Hypothalamus (tissue), 51 donors: ENCODE results near the gene DYSF.
A peak's percentile ranks its signal among the peaks of the same experiment; 100 is the strongest.

Source experiments
- DNase-seq, 51 donors: peaks; one replicate each; lab custom pipeline; 2025; lab: John Stamatoyannopoulos, UW

The DYSF gene

DNA sequence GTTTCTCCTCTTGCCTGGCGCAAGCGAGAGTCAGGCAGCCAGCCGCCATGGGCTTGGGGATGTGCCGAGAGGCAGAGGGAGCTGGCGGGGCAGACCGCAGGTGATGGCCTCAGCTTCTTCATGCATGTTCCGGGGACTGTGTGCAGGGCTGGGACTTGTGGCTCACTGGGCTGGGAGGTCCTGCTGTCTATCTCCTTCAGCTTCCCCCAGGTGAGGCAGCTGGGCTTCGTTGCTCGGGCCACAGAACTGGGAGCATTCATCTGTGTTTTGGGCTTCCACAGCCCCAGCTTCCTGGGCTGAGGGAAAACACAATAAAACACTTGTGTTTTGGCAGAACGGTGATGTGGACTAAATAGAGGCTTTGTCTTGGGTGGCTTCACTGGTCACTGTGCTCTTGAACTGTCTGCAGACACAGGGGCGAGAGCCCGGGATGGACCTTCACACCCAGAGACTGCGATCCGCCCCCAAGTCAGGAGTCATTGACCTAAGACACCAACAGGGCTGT lies 93.5 kb downstream of the DYSF start:
- DNase-seq = peak in 10 of 51 donors; percentile 17 to 60 (median 31)

GRCh38 chr2:71547616-71548285 lies 94.4 kb downstream of the DYSF start:
- no peak for DNase-seq

- DNase-seq = peak in 49 of 51 donors; percentile 6 to 83 (median 52)
These were observed 95.5 kb downstream of the DYSF start for GRCh38 chr2:71548646-71549425.

GRCh38 chr2:71550801-71551630 lies 97.7 kb downstream of the DYSF start:
- no peak for DNase-seq

GRCh38 chr2:71551631-71551915 lies 98.2 kb downstream of the DYSF start:
- DNase-seq = no peak

- no peak for DNase-seq
These were observed 99.0 kb downstream of the DYSF start for GRCh38 chr2:71552356-71552755.

DNA sequence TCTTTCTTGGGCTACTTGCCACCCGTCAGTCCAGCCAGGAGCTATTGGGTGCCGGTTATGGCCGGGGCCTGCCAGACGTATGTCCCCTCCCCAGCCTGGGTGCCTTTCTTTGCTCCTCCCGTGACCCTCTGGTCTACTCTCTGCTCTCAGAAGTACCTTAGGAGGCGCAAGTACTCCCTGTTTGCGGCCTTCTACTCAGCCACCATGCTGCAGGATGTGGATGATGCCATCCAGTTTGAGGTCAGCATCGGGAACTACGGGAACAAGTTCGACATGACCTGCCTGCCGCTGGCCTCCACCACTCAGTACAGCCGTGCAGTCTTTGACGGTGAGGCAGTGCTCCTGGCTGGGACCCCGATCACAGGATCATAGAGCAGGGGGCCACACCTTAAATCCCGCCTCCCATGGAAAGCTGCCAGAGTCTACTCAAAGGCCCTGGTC lies 99.5 kb downstream of the DYSF start:
- DNase-seq = no peak

- DNase-seq = no peak
These were observed 100.8 kb downstream of the DYSF start for GRCh38 chr2:71554028-71554705.

DNA sequence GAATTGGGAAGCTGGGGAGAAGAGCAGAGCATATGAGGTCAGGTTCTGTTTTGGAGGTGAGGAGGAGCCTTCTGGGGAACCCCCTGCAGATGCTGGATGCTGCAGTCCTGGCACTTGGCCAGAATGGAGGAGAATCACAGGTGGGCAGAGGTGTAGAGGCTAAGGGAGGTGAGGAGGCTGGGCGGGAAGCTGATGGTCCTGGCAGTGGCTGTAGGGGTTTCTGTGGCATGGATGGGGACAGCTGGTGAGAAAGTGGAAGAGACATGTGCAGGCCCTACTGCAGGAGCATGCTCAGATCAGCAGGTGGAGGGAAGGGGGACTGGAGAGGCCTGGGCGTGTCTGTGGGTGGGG lies 101.3 kb downstream of the DYSF start:
- no peak for DNase-seq

DNA sequence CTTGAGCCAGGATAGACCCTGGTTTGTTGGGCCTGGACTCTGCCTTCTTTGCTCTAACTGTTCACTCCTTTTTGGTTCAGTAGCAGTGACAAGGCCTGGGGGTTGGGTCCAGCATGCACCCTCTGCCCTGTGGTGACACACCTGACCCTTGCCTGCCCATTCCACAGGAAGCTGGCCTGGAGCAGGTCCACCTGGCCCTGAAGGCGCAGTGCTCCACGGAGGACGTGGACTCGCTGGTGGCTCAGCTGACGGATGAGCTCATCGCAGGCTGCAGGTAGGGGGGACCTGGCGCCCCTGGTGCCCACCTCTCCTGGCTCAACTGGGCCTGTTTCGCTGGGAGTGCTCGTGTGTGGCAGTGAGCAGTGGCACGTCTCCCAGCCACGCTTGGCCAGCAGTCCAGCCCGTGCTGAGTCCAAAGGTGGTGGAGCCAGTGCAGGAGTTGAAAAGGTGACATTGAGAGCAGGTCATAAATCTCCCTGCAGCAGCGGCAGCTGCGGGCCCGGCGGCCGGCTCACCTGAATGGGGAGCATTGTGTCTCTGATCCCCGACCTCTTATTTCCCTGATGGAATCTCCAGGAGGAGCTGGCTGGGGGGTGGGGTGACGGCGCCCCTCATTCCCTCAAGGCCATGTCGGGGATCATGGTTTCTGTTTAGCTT lies 102.6 kb downstream of the DYSF start:
- no peak for DNase-seq

DNA sequence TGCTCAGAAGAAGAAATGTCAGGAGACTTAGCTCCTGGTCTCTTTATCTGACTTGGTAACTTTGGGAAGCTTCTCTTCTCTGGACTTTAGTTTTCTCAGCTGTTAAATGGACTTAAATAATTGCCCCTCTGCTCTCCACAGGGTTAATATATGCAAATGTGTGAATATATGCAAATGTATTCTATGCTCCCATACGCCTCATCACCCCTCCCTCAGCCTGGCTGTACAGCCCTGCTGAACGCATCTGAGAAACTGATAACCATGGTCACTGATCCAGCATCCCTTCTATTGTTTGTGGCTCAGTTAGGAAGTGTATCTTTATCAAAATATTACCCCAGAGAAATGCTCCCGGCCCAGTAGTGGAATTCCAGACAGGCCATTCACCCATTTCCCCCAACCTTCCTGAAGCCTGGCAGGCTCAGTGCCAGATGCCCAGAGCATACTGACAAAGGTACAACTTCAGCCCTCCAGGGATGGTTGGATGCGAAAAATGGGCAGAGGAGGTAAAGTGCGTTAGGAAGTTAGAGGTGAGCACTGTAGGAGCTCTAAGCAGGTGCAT lies 103.4 kb downstream of the DYSF start:
- DNase-seq = no peak

DNA sequence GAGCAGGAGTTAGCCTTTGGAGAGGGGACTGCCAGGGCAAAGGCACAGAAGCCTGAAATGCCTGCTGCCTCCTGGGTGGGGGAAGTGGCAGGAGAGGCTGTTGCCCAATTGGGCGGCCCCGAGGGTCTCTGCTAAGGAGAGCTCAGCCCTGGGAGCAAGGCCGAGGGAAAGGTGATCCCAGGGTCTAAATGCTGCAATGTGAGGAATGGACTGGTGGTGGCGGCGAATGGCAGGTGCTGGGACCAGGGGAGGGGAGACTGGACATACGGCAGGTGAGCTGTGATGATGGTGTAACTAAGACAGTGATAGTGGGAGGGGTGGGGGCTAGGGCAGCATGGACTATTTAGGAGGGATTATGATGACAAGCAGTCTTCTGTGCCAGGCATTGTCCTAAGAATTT lies 104.0 kb downstream of the DYSF start:
- DNase-seq = no peak

DNA sequence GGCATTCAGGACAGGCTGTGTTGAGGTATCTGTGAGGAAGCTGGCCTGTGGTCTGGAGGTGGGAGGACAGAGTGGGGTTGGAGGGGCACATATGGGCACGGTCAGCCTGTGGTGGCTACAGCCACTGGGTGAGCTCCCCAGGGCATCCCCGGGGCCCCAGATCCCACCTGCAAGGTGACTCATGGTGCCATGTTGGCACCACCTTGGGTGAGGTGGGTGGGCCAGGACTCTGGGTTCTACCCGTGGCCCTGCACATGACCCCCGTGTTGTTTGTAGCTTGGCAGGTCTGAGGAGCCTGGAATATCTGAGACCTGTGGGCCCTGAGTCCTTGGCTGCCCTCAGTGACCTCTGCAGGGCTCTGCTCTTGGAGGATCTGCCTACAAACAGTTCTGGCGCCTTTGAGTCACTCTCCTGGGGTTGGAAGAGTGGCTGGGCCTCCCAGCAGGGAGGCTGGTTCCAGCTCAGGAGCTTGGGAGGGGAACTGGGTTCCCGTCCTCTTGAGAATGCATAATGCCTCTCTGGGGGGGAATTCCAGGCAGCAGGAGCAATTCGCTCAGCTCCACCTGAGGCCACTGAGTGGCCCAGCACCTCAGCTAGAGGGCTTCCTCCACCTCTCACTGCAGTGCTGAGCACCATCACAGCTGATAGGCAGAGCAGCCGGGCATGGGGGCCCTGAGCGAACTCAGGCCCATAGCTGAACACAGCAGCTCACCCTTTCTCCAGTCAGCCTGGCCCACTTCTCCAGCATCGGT lies 105.1 kb downstream of the DYSF start:
- no peak for DNase-seq

DNA sequence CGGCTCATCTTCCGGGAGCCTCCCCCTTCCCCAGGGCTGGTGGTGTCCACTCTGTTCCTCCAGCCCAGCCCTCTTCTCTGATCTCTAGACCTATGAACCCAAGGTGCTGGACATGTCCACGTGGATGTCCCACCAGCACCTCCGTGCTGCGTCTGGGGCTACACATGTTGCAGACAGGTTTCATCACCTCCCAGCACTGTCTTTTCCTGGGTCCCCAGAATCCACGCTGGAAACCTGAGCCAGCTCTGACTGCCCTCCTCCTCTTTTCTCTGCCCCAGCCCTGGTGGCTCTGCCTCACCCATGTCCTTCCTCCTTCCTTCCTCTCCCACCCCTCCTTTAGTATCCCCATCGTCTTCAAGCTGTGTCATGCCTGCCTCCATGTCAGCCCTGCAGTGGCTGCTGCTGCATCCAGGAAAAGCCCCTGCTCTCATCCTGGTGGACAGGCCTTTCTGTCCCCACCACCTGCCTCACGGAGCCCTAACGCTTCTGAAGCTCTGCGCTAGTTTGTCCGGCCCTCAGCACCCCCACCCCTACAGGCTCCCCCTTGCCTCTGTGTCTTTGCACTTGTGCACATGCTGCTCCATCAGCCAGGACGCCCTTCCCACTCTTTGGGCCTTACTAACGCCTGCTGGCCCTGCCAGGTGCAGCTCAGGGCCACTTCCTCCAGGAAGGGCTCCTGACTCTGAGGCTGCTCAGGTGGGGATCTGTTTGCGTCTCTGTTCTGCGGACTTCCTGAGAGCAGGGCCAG lies 105.9 kb downstream of the DYSF start:
- DNase-seq = no peak

DNA sequence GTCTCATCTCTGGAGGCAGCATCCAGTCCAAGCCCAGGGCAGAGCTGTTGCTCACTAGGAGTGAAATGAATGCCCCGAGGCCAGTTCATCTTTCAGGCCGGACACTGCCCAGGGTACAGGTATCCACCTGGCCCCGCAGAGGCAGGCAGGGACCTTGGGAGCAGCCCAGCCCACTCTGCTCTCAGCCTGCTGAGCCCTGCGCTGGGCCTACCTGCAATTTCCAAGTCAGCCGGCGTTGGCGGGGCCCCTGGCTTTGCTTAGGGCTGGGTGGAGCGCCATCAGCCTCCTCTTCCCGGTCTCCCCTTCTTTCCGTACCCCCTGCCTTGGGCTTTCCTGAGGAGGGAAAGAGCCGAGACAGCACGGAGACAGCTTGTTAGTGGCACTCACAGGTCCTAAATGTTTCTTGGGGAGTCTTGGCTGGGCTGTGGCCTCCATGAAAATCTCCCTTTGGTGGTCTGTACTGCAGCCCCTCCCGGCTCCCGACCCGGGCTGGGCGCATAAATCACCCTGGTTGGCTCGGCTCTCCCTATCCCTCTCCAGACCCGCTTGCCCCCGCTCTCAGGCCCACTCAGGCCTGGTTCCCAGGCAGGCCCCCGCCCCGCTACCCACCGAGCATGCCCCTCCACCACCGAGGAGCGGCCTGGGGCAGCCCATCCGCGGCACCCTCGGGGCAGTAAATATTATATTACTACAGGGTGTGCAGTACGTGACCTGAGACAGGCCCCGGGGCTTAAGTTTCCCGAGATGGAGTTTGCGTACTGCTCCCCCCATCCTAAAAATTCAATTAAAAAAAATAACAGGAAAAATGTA lies 106.7 kb downstream of the DYSF start:
- no peak for DNase-seq

DNA sequence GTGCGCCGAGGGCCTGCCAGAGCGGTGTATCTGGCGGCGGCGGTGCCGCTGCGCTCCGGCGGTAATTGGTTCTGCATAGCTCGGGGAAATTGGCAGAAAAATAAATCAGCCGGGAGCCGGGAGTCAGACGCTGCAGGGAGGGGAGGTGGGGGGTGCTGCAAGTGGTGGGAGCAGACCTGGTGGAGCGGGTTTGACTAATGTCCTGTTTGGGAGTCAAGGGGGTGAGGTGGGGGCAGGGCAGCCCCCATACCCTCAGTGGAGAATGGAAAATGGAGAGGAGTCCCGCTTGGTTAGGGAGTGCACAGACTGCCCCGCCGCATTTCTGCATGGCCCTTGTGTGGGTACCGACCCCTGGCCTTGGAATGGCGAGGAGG lies 107.3 kb downstream of the DYSF start:
- DNase-seq = no peak

GRCh38 chr2:71561441-71562267 lies 108.3 kb downstream of the DYSF start:
- no peak for DNase-seq
